GM12878 (cell line): Measurements from ENCODE around the gene HS1BP3. TPM values are rescaled to one million over a fixed set of nuclear protein-coding genes. Genes with fewer than 3 reads are reported as not detected.

ENCODE experiments used
- BHLHE40 ChIP-seq, 2 experiments: fragments of 450-650 bp in 1 of 2; IDR thresholded peaks; 2 replicates each; pipeline ENCODE4 v1.6.1; 2011 to 2017; ENCODE audit warnings: low read depth in 2 of 2, borderline replicate concordance in 1 of 2, improper control_type of control experiment in 1 of 2, low read length in 1 of 2, mild to moderate bottlenecking in 1 of 2
- DPF2 ChIP-seq: fragments of 450-650 bp; IDR thresholded peaks from 2 replicates; pipeline ENCODE4 v1.6.1; 2017; ENCODE audit warnings: mild to moderate bottlenecking
- HDAC6 ChIP-seq: fragments of 200-600 bp; sonication (generic); IDR thresholded peaks from one replicate; pipeline ENCODE4 v1.8.0; 2017; ENCODE audit warnings: antibody characterized with exemption; ENCODE audit not compliant: unreplicated experiment
- HDGF ChIP-seq: fragments of 450-650 bp; IDR thresholded peaks from 2 replicates; pipeline ENCODE4 v1.6.1; 2016; ENCODE audit warnings: antibody characterized with exemption
- IKZF1 ChIP-seq: fragments of 450-650 bp; conservative IDR thresholded peaks from 2 replicates; pipeline ENCODE4 v1.6.1; 2017; ENCODE audit warnings: antibody characterized with exemption, mild to moderate bottlenecking
- IRF3 ChIP-seq: fragments of 450-650 bp; IDR thresholded peaks from 2 replicates; pipeline ENCODE4 v1.6.1; 2014; ENCODE audit warnings: mild to moderate bottlenecking
- IRF5 ChIP-seq: fragments of 450-650 bp; IDR thresholded peaks from 2 replicates; pipeline ENCODE4 v1.6.1; 2017; ENCODE audit warnings: borderline replicate concordance
- LARP7 ChIP-seq: fragments of 450-650 bp; IDR thresholded peaks from 2 replicates; pipeline ENCODE4 v1.6.1; 2017; ENCODE audit warnings: mild to moderate bottlenecking
- MXI1 ChIP-seq: fragments of 150-350 bp; IDR thresholded peaks from 2 replicates; pipeline ENCODE4 v1.6.1; 2011; ENCODE audit warnings: low read depth, mild to moderate bottlenecking, inconsistent platforms, low read length, improper control_type of control experiment
- MYB ChIP-seq: fragments of 150-350 bp; IDR thresholded peaks from 2 replicates; pipeline ENCODE4 v1.6.1; 2014; ENCODE audit warnings: mild to moderate bottlenecking, low read depth, low read length, borderline replicate concordance
- NRF1 ChIP-seq: conservative IDR thresholded peaks from 2 replicates; pipeline ENCODE4 v1.6.1; 2011; ENCODE audit warnings: mild to moderate bottlenecking, low read depth, low read length, improper control_type of control experiment
- PAX8 ChIP-seq: fragments of 450-650 bp; IDR thresholded peaks from 2 replicates; pipeline ENCODE4 v1.6.1; 2017; ENCODE audit warnings: mild to moderate bottlenecking, moderate library complexity
- PKNOX1 ChIP-seq: fragments of 450-650 bp; IDR thresholded peaks from 2 replicates; pipeline ENCODE4 v1.6.1; 2016; ENCODE audit warnings: mild to moderate bottlenecking
- POLR2A ChIP-seq: IDR thresholded peaks from 2 replicates; pipeline ENCODE4 v1.6.1; 2011; ENCODE audit warnings: low read depth, mild to moderate bottlenecking, low read length
- POLR2AphosphoS2 ChIP-seq: IDR thresholded peaks from 2 replicates; pipeline ENCODE4 v1.6.1; 2011; ENCODE audit warnings: low read depth, mild to moderate bottlenecking, low read length, improper control_type of control experiment, moderate library complexity
- RB1 ChIP-seq: fragments of 450-650 bp; formaldehyde crosslinking; IDR thresholded peaks from 2 replicates; pipeline ENCODE4 v1.6.1; 2017; ENCODE audit warnings: mild to moderate bottlenecking, borderline replicate concordance
- RUNX3 ChIP-seq: IDR thresholded peaks from 2 replicates; pipeline ENCODE4 v1.6.1; 2012; ENCODE audit warnings: low read length, inconsistent platforms
- SMC3 ChIP-seq: IDR thresholded peaks from 2 replicates; pipeline ENCODE4 v1.6.1; 2011; ENCODE audit warnings: low read length, improper control_type of control experiment, borderline replicate concordance
- TCF12 ChIP-seq: IDR thresholded peaks from 2 replicates; pipeline ENCODE4 v1.6.1; 2011; ENCODE audit warnings: low read depth, mild to moderate bottlenecking, low read length
- TCF7 ChIP-seq: IDR thresholded peaks from 2 replicates; pipeline ENCODE4 v1.6.1; 2014; ENCODE audit warnings: antibody characterized with exemption, borderline replicate concordance
- WRNIP1 ChIP-seq: IDR thresholded peaks from 2 replicates; pipeline ENCODE4 v1.6.1; 2011; ENCODE audit warnings: low read depth, low read length, improper control_type of control experiment, borderline replicate concordance
- ZNF207 ChIP-seq: fragments of 450-650 bp; IDR thresholded peaks from 2 replicates; pipeline ENCODE4 v1.6.1; 2014; ENCODE audit warnings: antibody characterized with exemption, mild to moderate bottlenecking, borderline replicate concordance
- ZNF24 ChIP-seq: fragments of 450-650 bp; IDR thresholded peaks from 2 replicates; pipeline ENCODE4 v1.6.1; 2017; ENCODE audit warnings: antibody characterized with exemption, mild to moderate bottlenecking
- ZNF622 ChIP-seq: fragments of 450-650 bp; IDR thresholded peaks from 2 replicates; pipeline ENCODE4 v1.6.1; 2017; ENCODE audit warnings: mild to moderate bottlenecking, inconsistent platforms
- ZSCAN29 ChIP-seq: fragments of 450-650 bp; IDR thresholded peaks from 2 replicates; pipeline ENCODE4 v1.6.1; 2017; ENCODE audit warnings: mild to moderate bottlenecking, moderate library complexity
- polyA plus RNA-seq, 11 experiments: library from polyadenylated mRNA; depleted of rRNA in 4 of 11; unstranded in 6 of 11; stranded (reverse) in 5 of 11; fragments of >200 nt; fragmentation: Nextera tagmentation in 4 of 11; fragmentation: Illumina TruSeq in 1 of 11; extraction: Ambion mirVana in 4 of 11; extraction: Trizol in 1 of 11; gene quantifications; 1 replicate in 1 of 11; 2 replicates in 10 of 11; pipeline versions ENCODE4 v1.2.1 to v1.2.3, GENCODE V29; 2011 to 2016; ENCODE audit warnings: inconsistent platforms in 2 of 11, missing spikeins in 2 of 11, low read depth in 1 of 11
- total RNA-seq, 4 experiments: library from RNA; depleted of rRNA in 3 of 4; stranded (reverse); fragments of >200 nt in 3 of 4; fragmentation: Illumina TruSeq in 1 of 4; extraction: Trizol in 1 of 4; gene quantifications; 2 replicates each; pipeline versions ENCODE4 v1.2.1 to v1.2.3, GENCODE V29; 2013 to 2021

Gene HS1BP3
- total and polyA plus RNA-seq, 10 of the 15 experiments (the other 5 are each of a cell fraction or from before 2014, with no cell fraction given), result 0.47 to 7.2 (median 4.6) TPM

- no peak for TF ChIP-seq PAX8
- peak; percentile 93 for TF ChIP-seq DPF2
- TF ChIP-seq MXI1, result peak; percentile 65; the same call in 1 of the 2 replicates
- TF ChIP-seq TCF12, result peak; percentile 27; the same call in 1 of the 2 replicates
- TF ChIP-seq LARP7, result peak; percentile 98
- peak; percentile 47; the same call in 1 of the 2 replicates for TF ChIP-seq SMC3
- TF ChIP-seq ZNF622, result no peak
- peak; percentile 55 for TF ChIP-seq RUNX3
- TF ChIP-seq POLR2A, result peak; percentile 89
- peak; percentile 56; the same call in 1 of the 2 replicates for TF ChIP-seq IRF3
- TF ChIP-seq ZNF207, result peak; percentile 68; the same call in 1 of the 2 replicates
- peak; percentile 98 for TF ChIP-seq RB1
- TF ChIP-seq HDAC6, result no peak
- TF ChIP-seq BHLHE40 (IDR thresholded peaks at IDR 0.05; ENCODE audit: borderline replicate concordance in 1 of 2, low read depth in 2 of 2, low read length in 1 of 2), result peak; percentile 96 to 99
- TF ChIP-seq TCF7, result no peak
- TF ChIP-seq WRNIP1, result no peak
- peak; percentile 57; the same call in 1 of the 2 replicates for TF ChIP-seq ZSCAN29
- peak; percentile 55; the same call in 1 of the 2 replicates for TF ChIP-seq POLR2AphosphoS2
- TF ChIP-seq PKNOX1, result no peak
- 0 out of 2 replicates have a peak, but pooled peaks have one; percentile 13 for TF ChIP-seq NRF1
- no peak for TF ChIP-seq HDGF
- TF ChIP-seq MYB, result no peak
- TF ChIP-seq IKZF1, result peak; percentile 82
- TF ChIP-seq IRF5, result no peak
- TF ChIP-seq ZNF24, result peak; percentile 78; the same call in 1 of the 2 replicates
Observed at GRCh38 chr2:20650877-20651730, at the start of gene HS1BP3 (continued).
